Spleen (tissue), 11 donors: ENCODE data around the gene PDE1C. TPM values are rescaled to one million over a fixed set of nuclear protein-coding genes. Genes with fewer than 3 reads are reported as not detected.

Experiments used
- DNase-seq: peaks from one replicate; pipeline ENCODE4 v3.0.0-alpha.2; 2020
- H3K27ac ChIP-seq, 8 donors: fragments of 200-600 bp; sonication (generic) in 7 of 8; 1 replicate in 4 of 8; 2 replicates in 4 of 8; pipeline versions ENCODE4 v1.5.0 to v1.8.0; 2016 to 2021; ENCODE audit warnings: inconsistent platforms in 4 of 8, mild to moderate bottlenecking in 4 of 8, moderate library complexity in 1 of 8
- H3K27me3 ChIP-seq, 7 donors: fragments of 200-600 bp; sonication (generic) in 6 of 7; replicated peaks in 1 of 7; 1 replicate in 4 of 7; 2 replicates in 3 of 7; pipeline versions ENCODE4 v1.5.0 to v1.8.0; 2016 to 2021; ENCODE audit warnings: inconsistent platforms in 3 of 7, mild to moderate bottlenecking in 1 of 7
- H3K36me3 ChIP-seq, 6 donors: fragments of 200-600 bp; sonication (generic) in 5 of 6; 1 replicate in 4 of 6; 2 replicates in 2 of 6; pipeline versions ENCODE4 v1.5.0 to v1.8.0; 2016 to 2021; ENCODE audit warnings: inconsistent platforms in 2 of 6
- H3K4me1 ChIP-seq, 6 donors: fragments of 200-600 bp; sonication (generic) in 5 of 6; 1 replicate in 3 of 6; 2 replicates in 3 of 6; pipeline versions ENCODE4 v1.5.0 to v1.8.0; 2016 to 2021; ENCODE audit warnings: inconsistent platforms in 3 of 6
- H3K4me3 ChIP-seq, 8 donors: fragments of 200-600 bp; sonication (generic) in 7 of 8; 1 replicate in 4 of 8; 2 replicates in 4 of 8; pipeline versions ENCODE4 v1.5.0 to v1.8.0; 2016 to 2021; ENCODE audit warnings: inconsistent platforms in 4 of 8, mild to moderate bottlenecking in 4 of 8, moderate library complexity in 2 of 8
- H3K9me3 ChIP-seq, 8 donors: fragments of 200-600 bp; sonication (generic) in 7 of 8; 1 replicate in 4 of 8; 2 replicates in 4 of 8; pipeline versions ENCODE4 v1.5.0 to v1.8.0; 2016 to 2021; ENCODE audit warnings: inconsistent platforms in 4 of 8
- POLR2A ChIP-seq, 3 donors: fragments of 450-650 bp; IDR thresholded peaks; one replicate each; pipeline ENCODE4 v1.5.1; 2017; ENCODE audit warnings: antibody characterized with exemption in 3 of 3, mild to moderate bottlenecking in 1 of 3
- POLR2AphosphoS5 ChIP-seq, 3 donors: sonication (generic); formaldehyde crosslinking; IDR thresholded peaks; one replicate each; pipeline ENCODE4 v1.5.1; 2017; ENCODE audit warnings: antibody characterized with exemption in 3 of 3
- WGBS, 5 donors: extraction: QIAGEN DNeasy Blood & Tissue Kit in 3 of 5; methylation state at CpG; one replicate each; pipeline versions ENCODE4 v1.1.5 to v1.1.7; 2013 to 2018; 5-methylcytosine and 5-hydroxymethylcytosine counted together
- intact Hi-C: fragments of 100-400 bp; cut with DNase I; formaldehyde crosslinking; loops from one replicate; pipeline ENCODE4 v1.15.0; 2023; ENCODE audit warnings: low total_unique reads
- polyA plus RNA-seq, 3 donors: library from polyadenylated mRNA; stranded (reverse); fragments of 200-250 nt; gene quantifications; one replicate each; pipeline ENCODE4 v1.2.1, GENCODE V29; 2013
- total RNA-seq, 7 donors: library from RNA; depleted of rRNA in 3 of 7; stranded (reverse); fragments of >200 nt in 3 of 7; fragmentation: NEBNext Ultra II Directional in 4 of 7; extraction: Animal tissue kit (Norgen Biotek cat#: 25700) in 4 of 7; gene quantifications; one replicate each; pipeline versions ENCODE4 v1.1.0 to v1.2.1, GENCODE V29; 2016 to 2021
- TF ChIP-seq, protein P1 (sequence below), 11 experiments: fragments of 200-600 bp in 7 of 11; fragments of 450-650 bp in 4 of 11; sonication (generic) in 4 of 11; IDR thresholded peaks in 8 of 11; conservative IDR thresholded peaks in 3 of 11; 1 replicate in 7 of 11; 2 replicates in 4 of 11; pipeline versions ENCODE4 v1.4.0 to v1.8.0; 2016 to 2021; ENCODE audit warnings: antibody characterized with exemption in 11 of 11, inconsistent platforms in 4 of 11, mild to moderate bottlenecking in 1 of 11
- donor health status: healthy with polysubstance abuse.
- donor health status: DM: no; HTN: no; CAD: no; lungs with moderate emphysema.
- donor health status: DM: no; HTN: no; CAD: no.
- donor health status: Bipolar disorder and iron deficiency.
- donor health status: healthy.
- donor health status: DM: no; HTN: no; CAD: no.
- donor health status: DM: yes; HTN: yes; CAD: no.

PDE1C gene
- total and polyA plus RNA-seq, 10 donors = 0.53 to 3.3 (median 1.6) TPM

DNA sequence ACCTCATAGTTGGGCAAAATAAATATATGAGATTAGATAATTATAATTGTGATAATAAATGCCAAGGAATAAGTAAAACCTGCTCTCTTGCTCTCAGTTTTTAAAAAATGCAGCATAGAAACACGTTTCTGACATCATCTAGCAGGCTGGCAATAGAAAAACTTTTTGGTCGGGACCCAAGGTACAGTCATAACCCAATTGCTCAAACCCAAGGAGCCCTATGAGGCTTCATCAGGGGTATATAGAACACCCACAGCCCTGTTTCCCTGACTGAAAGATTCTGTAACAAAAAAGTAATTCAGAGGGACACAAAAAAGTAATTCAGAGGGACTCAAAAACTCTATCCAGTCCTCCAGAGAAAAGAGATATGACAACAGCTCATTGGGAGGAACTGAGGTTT is 3.8 kb downstream of the PDE1C start:
- TF ChIP-seq POLR2A (IDR thresholded peaks at IDR 0.05) (no peak), POLR2AphosphoS5 (IDR thresholded peaks at IDR 0.05) (no peak)
- TF ChIP-seq, protein P1, sequence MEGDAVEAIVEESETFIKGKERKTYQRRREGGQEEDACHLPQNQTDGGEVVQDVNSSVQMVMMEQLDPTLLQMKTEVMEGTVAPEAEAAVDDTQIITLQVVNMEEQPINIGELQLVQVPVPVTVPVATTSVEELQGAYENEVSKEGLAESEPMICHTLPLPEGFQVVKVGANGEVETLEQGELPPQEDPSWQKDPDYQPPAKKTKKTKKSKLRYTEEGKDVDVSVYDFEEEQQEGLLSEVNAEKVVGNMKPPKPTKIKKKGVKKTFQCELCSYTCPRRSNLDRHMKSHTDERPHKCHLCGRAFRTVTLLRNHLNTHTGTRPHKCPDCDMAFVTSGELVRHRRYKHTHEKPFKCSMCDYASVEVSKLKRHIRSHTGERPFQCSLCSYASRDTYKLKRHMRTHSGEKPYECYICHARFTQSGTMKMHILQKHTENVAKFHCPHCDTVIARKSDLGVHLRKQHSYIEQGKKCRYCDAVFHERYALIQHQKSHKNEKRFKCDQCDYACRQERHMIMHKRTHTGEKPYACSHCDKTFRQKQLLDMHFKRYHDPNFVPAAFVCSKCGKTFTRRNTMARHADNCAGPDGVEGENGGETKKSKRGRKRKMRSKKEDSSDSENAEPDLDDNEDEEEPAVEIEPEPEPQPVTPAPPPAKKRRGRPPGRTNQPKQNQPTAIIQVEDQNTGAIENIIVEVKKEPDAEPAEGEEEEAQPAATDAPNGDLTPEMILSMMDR (IDR thresholded peaks at IDR 0.05 in 8 of 11, conservative IDR thresholded peaks at IDR 0.05 in 3 of 11) = no peak
- intact Hi-C loops = loop anchor here (10.0 kb wide), 1 partner anchor 138 kb away; no protein-coding TSS in a partner anchor
- Histone ChIP-seq H3K27me3 (peaks cover 2 to 37% (median 14%) of the 10 kb centered on the region in 7 donors), H3K27ac (no peak overlapping the region), H3K36me3 (no peaks in the 10 kb centered on the region), H3K4me1 (peaks cover 0 to 14% (median 4%) of the 10 kb centered on the region in 6 donors), H3K9me3 (no peaks in the 10 kb centered on the region), H3K4me3 (no peak overlapping the region)
- WGBS, 5 donors = 47 to 72% (median 69%) methylated on average over 2 of the region's 2 CpGs
- DNase-seq = no peak

DNA sequence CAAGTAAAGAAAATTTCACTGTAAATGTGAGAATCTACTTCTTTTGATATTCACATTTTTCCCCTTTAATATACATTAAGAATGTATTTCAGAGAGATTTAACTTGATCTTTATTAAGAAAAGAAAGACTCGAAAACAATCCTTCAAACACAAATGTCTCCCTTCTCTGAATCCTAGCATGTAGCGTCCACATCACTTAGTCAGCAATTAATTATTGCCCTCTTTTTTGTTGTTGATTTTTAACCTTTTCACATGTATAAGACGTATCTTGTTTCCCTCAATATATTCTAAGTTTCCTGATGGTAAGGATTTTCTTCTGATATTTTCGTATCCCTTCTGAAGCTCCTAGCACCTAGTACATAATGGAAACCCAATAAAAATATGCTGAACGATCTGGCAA is 6.6 kb downstream of the PDE1C start:
- WGBS, 5 donors = 82 to 91% (median 85%) methylated on average over 5 of the region's 5 CpGs
- intact Hi-C loops = loop anchor here (10.0 kb wide), 1 partner anchor 141 kb away; no protein-coding TSS in a partner anchor
- Histone ChIP-seq H3K4me1 (no peaks in the 10 kb centered on the region), H3K9me3 (no peaks in the 10 kb centered on the region), H3K27ac (no peak overlapping the region), H3K27me3 (peaks cover 0 to 9% (median 0%) of the 10 kb centered on the region in 7 donors), H3K4me3 (no peak overlapping the region), H3K36me3 (no peaks in the 10 kb centered on the region)
- no peak for TF ChIP-seq POLR2A (IDR thresholded peaks at IDR 0.05)
- TF ChIP-seq, protein P1 (IDR thresholded peaks at IDR 0.05 in 8 of 11, conservative IDR thresholded peaks at IDR 0.05 in 3 of 11) = no peak
- TF ChIP-seq POLR2AphosphoS5 (IDR thresholded peaks at IDR 0.05) = no peak
- no peak for DNase-seq

DNA sequence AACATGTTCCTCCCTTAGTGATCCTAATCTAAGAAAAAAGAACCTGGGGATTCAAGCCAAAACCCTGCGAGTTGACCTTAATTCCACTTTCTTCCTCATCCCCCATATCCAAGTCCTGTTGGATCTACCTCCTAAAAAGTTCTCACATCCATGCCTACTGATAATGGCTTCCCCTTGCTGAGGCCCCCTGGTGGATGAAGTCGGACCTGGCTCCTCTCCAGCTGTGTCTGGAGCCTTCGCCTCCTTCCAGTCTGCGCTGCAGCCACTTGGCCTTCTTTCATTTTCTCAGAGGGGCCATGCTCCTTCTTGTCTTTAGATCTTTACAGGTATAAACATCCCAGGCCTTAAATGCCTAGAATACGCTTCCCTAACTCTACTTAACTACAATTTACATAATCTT is 8.1 kb downstream of the PDE1C start:
- TF ChIP-seq POLR2AphosphoS5 (IDR thresholded peaks at IDR 0.05) = no peak
- TF ChIP-seq, protein P1 (IDR thresholded peaks at IDR 0.05 in 8 of 11, conservative IDR thresholded peaks at IDR 0.05 in 3 of 11) = peak in 6 of 11 experiments; percentile 17 to 54 (median 40)
- no peaks in the 10 kb centered on the region for H3K4me1 ChIP-seq
- no peak for DNase-seq
- intact Hi-C loops = loop anchor here (10.0 kb wide), 1 partner anchor 143 kb away; no protein-coding TSS in a partner anchor
- 62 to 73% (median 66%) methylated on average over 5 of the region's 5 CpGs for whole genome bisulfite sequencing, 5 donors
- H3K9me3 ChIP-seq = no peaks in the 10 kb centered on the region
- no peak overlapping the region for H3K4me3 ChIP-seq
- H3K36me3 ChIP-seq = no peaks in the 10 kb centered on the region
- H3K27me3 ChIP-seq = peaks cover 0 to 3% (median 0%) of the 10 kb centered on the region in 7 donors
- no peak overlapping the region for H3K27ac ChIP-seq

DNA sequence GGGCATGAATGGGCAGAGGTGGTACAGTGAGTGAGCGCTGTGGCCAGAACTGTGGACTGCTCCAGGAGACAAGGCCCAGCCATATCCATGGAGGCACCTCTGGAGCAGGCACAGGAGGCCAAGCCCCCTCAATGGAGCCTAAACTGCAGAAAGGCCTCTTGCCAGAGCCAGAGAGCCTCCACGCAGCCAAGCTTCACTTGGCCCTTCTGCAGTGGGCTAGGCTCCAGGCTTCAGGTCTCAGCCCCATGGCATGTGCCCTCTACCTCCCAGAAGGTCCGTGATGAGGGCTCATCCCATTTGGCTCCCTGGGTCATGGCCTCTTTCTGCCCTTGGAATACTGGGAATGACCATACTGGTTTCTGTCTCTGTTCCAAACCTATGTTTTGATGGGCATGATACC is 8.9 kb downstream of the PDE1C start:
- 84 to 90% (median 85%) methylated on average over 2 to 3 of the region's 3 CpGs for WGBS, 5 donors
- H3K9me3 ChIP-seq = no peaks in the 10 kb centered on the region
- no peaks in the 10 kb centered on the region for H3K36me3 ChIP-seq
- H3K27me3 ChIP-seq = no peaks in the 10 kb centered on the region
- H3K4me1 ChIP-seq = no peaks in the 10 kb centered on the region
- no peak overlapping the region for H3K4me3 ChIP-seq
- DNase-seq = no peak
- H3K27ac ChIP-seq = no peak overlapping the region
- TF ChIP-seq, protein P1 (IDR thresholded peaks at IDR 0.05 in 8 of 11, conservative IDR thresholded peaks at IDR 0.05 in 3 of 11) = no peak
- TF ChIP-seq POLR2A (IDR thresholded peaks at IDR 0.05) (no peak), POLR2AphosphoS5 (IDR thresholded peaks at IDR 0.05) (no peak)
- intact Hi-C loops = loop anchor here (10.0 kb wide), 1 partner anchor 143 kb away; no protein-coding TSS in a partner anchor
